Liver (tissue), 9 donors: ENCODE measurements around the gene CEND1. TPM values are rescaled to one million over a fixed set of nuclear protein-coding genes. Genes with fewer than 3 reads are reported as not detected.

Experiments
- DNase-seq: peaks from one replicate; pipeline ENCODE4 v3.0.0-alpha.2; 2017; ENCODE audit warnings: low spot score
- H3K27ac ChIP-seq, 2 donors: one replicate each; pipeline ENCODE4 v1.7.0; 2013; ENCODE audit warnings: inconsistent platforms in 2 of 2, low read length in 2 of 2, control low read depth in 1 of 2, low read depth in 1 of 2, mild to moderate bottlenecking in 1 of 2
- H3K27me3 ChIP-seq, 4 donors: one replicate each; pipeline versions ENCODE4 v1.6.1 to v1.7.0; 2013; ENCODE audit warnings: low read length in 3 of 4, inconsistent platforms in 1 of 4, mild to moderate bottlenecking in 1 of 4, moderate library complexity in 1 of 4; ENCODE audit not compliant: control insufficient read depth in 4 of 4, insufficient read depth in 4 of 4
- H3K36me3 ChIP-seq, 4 donors: one replicate each; pipeline versions ENCODE4 v1.6.1 to v1.7.0; 2013; ENCODE audit warnings: low read length in 3 of 4, mild to moderate bottlenecking in 3 of 4, low read depth in 1 of 4, moderate library complexity in 1 of 4; ENCODE audit not compliant: control insufficient read depth in 4 of 4, insufficient read depth in 3 of 4
- H3K4me1 ChIP-seq, 4 donors: one replicate each; pipeline versions ENCODE4 v1.6.1 to v1.7.0; 2013; ENCODE audit warnings: low read length in 3 of 4, mild to moderate bottlenecking in 3 of 4, moderate library complexity in 1 of 4; ENCODE audit not compliant: control insufficient read depth in 4 of 4, insufficient read depth in 4 of 4
- H3K4me3 ChIP-seq, 3 donors: one replicate each; pipeline versions ENCODE4 v1.6.1 to v1.7.0; 2013; ENCODE audit warnings: low read length in 3 of 3, control low read depth in 1 of 3, low read depth in 1 of 3, mild to moderate bottlenecking in 1 of 3
- H3K9ac ChIP-seq, 2 donors: one replicate each; pipeline ENCODE4 v1.7.0; 2013; ENCODE audit warnings: low read length in 2 of 2, mild to moderate bottlenecking in 2 of 2, moderate library complexity in 2 of 2, control low read depth in 1 of 2, low read depth in 1 of 2
- H3K9me3 ChIP-seq, 4 donors: one replicate each; pipeline versions ENCODE4 v1.6.1 to v1.7.0; 2013; ENCODE audit warnings: low read length in 3 of 4; ENCODE audit not compliant: control insufficient read depth in 4 of 4
- CTCF ChIP-seq: fragments of 150-350 bp; IDR thresholded peaks from 2 replicates; pipeline ENCODE4 v1.5.1; 2017; ENCODE audit warnings: improper control_type of control experiment, low read depth, low read length; ENCODE audit not compliant: missing input control
- EGR1 ChIP-seq, 2 donors: IDR thresholded peaks; 2 replicates each; pipeline ENCODE4 v1.6.1; 2016 to 2018; ENCODE audit warnings: antibody characterized with exemption in 2 of 2, low read depth in 2 of 2
- FOXA1 ChIP-seq: IDR thresholded peaks from 2 replicates; pipeline ENCODE4 v1.6.1; 2016; ENCODE audit warnings: antibody characterized with exemption
- FOXA2 ChIP-seq: IDR thresholded peaks from 2 replicates; pipeline ENCODE4 v1.6.1; 2016; ENCODE audit warnings: antibody characterized with exemption
- GABPA ChIP-seq, 2 donors: IDR thresholded peaks in 1 of 2; conservative IDR thresholded peaks in 1 of 2; 2 replicates each; pipeline ENCODE4 v1.6.1; 2016; ENCODE audit warnings: antibody characterized with exemption in 2 of 2, mild to moderate bottlenecking in 1 of 2, moderate library complexity in 1 of 2
- HNF4A ChIP-seq, 2 donors: conservative IDR thresholded peaks; 2 replicates each; pipeline ENCODE4 v1.6.1; 2016; ENCODE audit warnings: antibody characterized with exemption in 2 of 2, mild to moderate bottlenecking in 2 of 2
- HNF4G ChIP-seq: IDR thresholded peaks from 2 replicates; pipeline ENCODE4 v1.6.1; 2016; ENCODE audit warnings: antibody characterized with exemption
- JUND ChIP-seq, 2 donors: IDR thresholded peaks; 2 replicates each; pipeline ENCODE4 v1.6.1; 2016; ENCODE audit warnings: antibody characterized with exemption in 2 of 2
- MAX ChIP-seq: IDR thresholded peaks from 2 replicates; pipeline ENCODE4 v1.6.1; 2016; ENCODE audit warnings: antibody characterized with exemption
- NR2F2 ChIP-seq: IDR thresholded peaks from 2 replicates; pipeline ENCODE4 v1.6.1; 2016; ENCODE audit warnings: antibody characterized with exemption
- RAD21 ChIP-seq, 2 donors: IDR thresholded peaks; 2 replicates each; pipeline ENCODE4 v1.6.1; 2016; ENCODE audit warnings: antibody characterized with exemption in 2 of 2, mild to moderate bottlenecking in 2 of 2
- REST ChIP-seq: IDR thresholded peaks from 2 replicates; pipeline ENCODE4 v1.6.1; 2016; ENCODE audit warnings: antibody characterized with exemption, mild to moderate bottlenecking
- RXRA ChIP-seq, 2 donors: IDR thresholded peaks; 2 replicates each; pipeline ENCODE4 v1.6.1; 2017 to 2018; ENCODE audit warnings: antibody characterized with exemption in 2 of 2, mild to moderate bottlenecking in 1 of 2
- SP1 ChIP-seq: IDR thresholded peaks from 2 replicates; pipeline ENCODE4 v1.6.1; 2018; ENCODE audit warnings: antibody characterized with exemption, mild to moderate bottlenecking
- TAF1 ChIP-seq: conservative IDR thresholded peaks from 2 replicates; pipeline ENCODE4 v1.6.1; 2016; ENCODE audit warnings: antibody characterized with exemption, mild to moderate bottlenecking
- YY1 ChIP-seq: IDR thresholded peaks from 2 replicates; pipeline ENCODE4 v1.6.1; 2016; ENCODE audit warnings: antibody characterized with exemption, mild to moderate bottlenecking
- ZBTB33 ChIP-seq: IDR thresholded peaks from 2 replicates; pipeline ENCODE4 v1.6.1; 2016; ENCODE audit warnings: antibody characterized with exemption
- WGBS: extraction: QIAGEN DNeasy Blood & Tissue Kit; methylation state at CpG from one replicate; pipeline ENCODE4 v1.1.7; 2013; 5-methylcytosine and 5-hydroxymethylcytosine counted together
- polyA plus RNA-seq, 2 donors: library from polyadenylated mRNA; stranded (reverse) in 1 of 2; unstranded in 1 of 2; fragments of 200-250 nt in 1 of 2; fragments of >200 nt in 1 of 2; fragmentation: Nextera tagmentation in 1 of 2; extraction: Ambion mirVana in 1 of 2; gene quantifications; one replicate each; pipeline versions ENCODE4 v1.2.1 to v1.2.3, GENCODE V29; 2013 to 2015
- total RNA-seq, 2 donors: library from RNA; depleted of rRNA; stranded (reverse); fragments of >200 nt; gene quantifications; one replicate each; pipeline ENCODE4 v1.2.3, GENCODE V29; 2014
- donor health status: healthy.
- donor health status: healthy.
- donor health status: healthy.
- donor health status: healthy.
- donor health status: healthy.

Gene CEND1
- total and polyA plus RNA-seq, 4 donors: not detected

GRCh38 chr11:836274-836673 is 46.4 kb upstream of the CEND1 start:
- H3K9me3 ChIP-seq: no peaks in the 10 kb centered on the region
- peaks cover 26 to 63% (median 41%) of the 10 kb centered on the region in 4 donors for H3K4me1 ChIP-seq
- H3K27me3 ChIP-seq: no peaks in the 10 kb centered on the region
- no peak overlapping the region for H3K4me3 ChIP-seq
- no peak for TF ChIP-seq GABPA (IDR thresholded peaks at IDR 0.05 in 1 of 2, conservative IDR thresholded peaks at IDR 0.05 in 1 of 2)
- TF ChIP-seq HNF4G: no peak
- no peak for TF ChIP-seq FOXA1
- TF ChIP-seq JUND (IDR thresholded peaks at IDR 0.05): no peak
- TF ChIP-seq RXRA (IDR thresholded peaks at IDR 0.05): no peak
- TF ChIP-seq NR2F2: no peak
- no peak overlapping the region for H3K9ac ChIP-seq
- 94% methylated on average over 14 of the region's 14 CpGs for WGBS
- peaks cover 5 to 28% (median 11%) of the 10 kb centered on the region in 4 donors for H3K36me3 ChIP-seq
- H3K27ac ChIP-seq: no peak overlapping the region
- no peak for DNase-seq

- TF ChIP-seq CTCF (no peak), HNF4G (peak; percentile 34), GABPA (IDR thresholded peaks at IDR 0.05 in 1 of 2, conservative IDR thresholded peaks at IDR 0.05 in 1 of 2) (no peak), REST (peak; percentile 56), YY1 (peak; percentile 4), RAD21 (IDR thresholded peaks at IDR 0.05) (no peak), NR2F2 (peak; percentile 77), JUND (IDR thresholded peaks at IDR 0.05) (peak; percentile 30 to 45), HNF4A (conservative IDR thresholded peaks at IDR 0.05) (peak; percentile 83 to 94), MAX (no peak), RXRA (IDR thresholded peaks at IDR 0.05) (peak; percentile 79 to 93), FOXA2 (no peak), ZBTB33 (no peak), SP1 (peak; percentile 64), TAF1 (no peak), FOXA1 (no peak), EGR1 (IDR thresholded peaks at IDR 0.05; ENCODE audit: low read depth in 2 of 2) (peak in 1 of 2 donors; percentile 49)
- Histone ChIP-seq H3K4me3 (peak overlapping the region in 2 of 3 donors; percentile 28 to 85), H3K36me3 (peaks cover under 1 to 23% (median 10%) of the 10 kb centered on the region in 4 donors), H3K27me3 (no peaks in the 10 kb centered on the region), H3K9me3 (no peaks in the 10 kb centered on the region), H3K9ac (peak overlapping the region in 1 of 2 donors; percentile 14), H3K4me1 (peaks cover 34 to 67% (median 48%) of the 10 kb centered on the region in 4 donors), H3K27ac (peak overlapping the region; percentile 90 to 99)
- no peak for DNase-seq
- WGBS: 21% methylated on average over 31 of the region's 31 CpGs
These were observed 44.8 kb upstream of the CEND1 start for GRCh38 chr11:834371-835316.
